HTR-8/SVneo (cell line): ENCODE data around the gene PTPRG.
"Not testable (repeated sequence)": the region's sequence is repeated elsewhere in the genome, so short reads cannot be mapped to it uniquely, and the experiment has no call there.

ENCODE experiments used
- DNase-seq: peaks from one replicate; pipeline ENCODE4 v3.0.0; 2011; ENCODE audit warnings: low spot score, mixed read lengths; ENCODE audit not compliant: insufficient read length
- FAIRE-seq: peaks from 2 replicates; lab custom pipeline; 2011; peaks lifted over from hg19 to GRCh38; lab: Jason Lieb, UNC

PTPRG gene

GRCh38 chr3:62007036-62007435 is 445.7 kb downstream of the PTPRG start:
- DNase-seq (no peak), FAIRE-seq (no peak)

DNA sequence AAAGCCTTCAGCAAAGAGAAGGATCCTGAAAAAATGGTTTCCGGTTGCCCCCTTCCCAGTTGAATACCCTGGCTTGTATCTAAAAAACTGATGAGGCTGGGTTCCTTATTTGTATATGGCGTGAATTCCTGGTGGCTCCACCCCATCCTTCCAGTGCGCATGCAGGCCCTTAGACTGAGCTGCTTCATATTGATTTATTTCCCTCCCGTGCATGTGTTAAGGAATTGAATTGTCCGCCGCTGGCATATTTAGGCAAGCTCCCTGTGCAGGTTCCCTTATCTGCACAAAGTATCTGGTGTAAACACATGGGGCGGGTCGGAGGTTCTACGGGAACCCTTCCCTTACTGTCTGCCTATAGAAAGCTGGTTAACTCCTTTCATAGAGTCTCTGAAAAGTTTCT is 449.6 kb downstream of the PTPRG start:
- DNase-seq: no peak
- FAIRE-seq: no peak

GRCh38 chr3:62011666-62012065 is 450.3 kb downstream of the PTPRG start:
- no peak for FAIRE-seq

DNA sequence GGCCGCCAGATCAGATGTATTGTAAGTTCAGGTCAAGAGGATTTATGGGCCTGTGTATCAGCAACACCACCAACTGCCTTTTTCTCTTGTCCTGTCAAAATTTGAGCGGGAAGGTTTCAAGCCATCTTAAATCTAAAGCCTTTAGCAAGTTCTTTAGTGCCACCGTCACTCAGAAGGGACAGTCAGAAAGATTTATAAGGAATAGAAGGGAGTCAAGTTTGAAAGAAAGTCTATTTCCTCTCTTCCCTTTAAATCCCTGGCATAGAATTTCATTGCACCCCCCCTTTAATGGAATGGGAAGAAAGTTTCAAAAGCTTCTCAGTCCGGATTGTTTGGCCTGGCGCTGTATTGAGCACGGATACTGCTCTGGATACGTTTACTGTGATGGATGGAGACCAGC is 452.6 kb downstream of the PTPRG start:
- DNase-seq (no peak), FAIRE-seq (no peak)

More at GRCh38 chr3:62011666-62012065, 450.3 kb downstream of the PTPRG start:
- DNase-seq: no peak

GRCh38 chr3:62015111-62015510 is 453.7 kb downstream of the PTPRG start:
- DNase-seq: no peak
- no peak for FAIRE-seq

DNA sequence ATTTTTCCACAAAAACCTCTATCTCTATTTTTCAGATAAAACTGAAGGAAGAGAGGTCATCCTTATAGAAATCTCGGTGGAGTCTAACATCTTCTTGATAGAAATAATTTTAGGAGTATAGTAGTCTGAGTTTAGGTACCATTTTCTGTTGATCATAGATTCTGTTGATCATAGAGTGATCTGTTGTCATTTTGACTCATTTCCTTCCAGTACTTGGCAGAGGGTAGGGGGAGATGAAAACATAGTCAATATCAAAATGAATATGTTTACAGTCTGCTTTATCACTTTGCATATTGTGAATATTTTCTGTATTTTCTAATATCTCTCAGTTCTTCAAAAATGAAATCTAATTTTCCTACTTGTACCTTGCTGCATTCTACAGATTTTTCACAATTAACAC is 458.5 kb downstream of the PTPRG start:
- FAIRE-seq (no peak), DNase-seq (no peak)

DNA sequence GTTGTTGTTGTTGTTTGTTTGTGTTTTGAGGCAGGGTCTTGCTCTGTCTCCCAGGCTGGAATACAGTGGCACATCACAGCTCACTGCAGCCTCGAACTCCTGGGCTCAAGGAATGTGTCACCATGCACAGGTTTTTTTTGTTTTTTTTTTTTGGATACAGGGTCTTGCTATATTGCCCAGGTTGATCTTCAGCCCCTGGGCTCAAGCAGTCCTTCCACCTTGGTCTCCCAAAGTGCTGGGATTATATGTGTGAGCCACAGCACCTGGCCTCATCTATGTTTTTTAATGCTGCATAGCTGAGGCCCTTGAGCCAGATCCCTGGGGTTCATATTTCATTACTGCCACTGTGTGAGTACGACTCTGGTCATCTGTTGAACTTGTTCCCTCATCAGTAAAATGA is 459.3 kb downstream of the PTPRG start:
- DNase-seq: no peak
- no peak for FAIRE-seq

DNA sequence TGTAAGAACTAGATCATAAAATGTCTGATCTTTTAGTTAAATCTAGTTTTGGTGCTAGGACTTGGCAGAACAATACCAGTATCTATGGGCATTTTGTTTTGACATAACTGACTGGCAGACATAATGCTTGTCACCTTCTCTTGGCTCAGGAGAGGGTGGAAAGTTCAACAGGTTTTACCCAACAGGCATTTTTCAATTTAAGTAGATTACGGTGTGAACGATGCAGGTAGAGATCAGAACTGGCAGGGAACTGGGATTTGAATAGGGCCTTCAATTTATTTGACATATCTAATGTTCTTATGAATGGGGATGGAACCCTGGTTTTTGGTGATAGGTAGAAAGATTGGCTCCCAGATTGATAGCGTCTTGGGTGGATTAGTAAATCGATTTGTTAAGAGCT is 460.9 kb downstream of the PTPRG start:
- DNase-seq (no peak), FAIRE-seq (no peak)

GRCh38 chr3:62024882-62025281 is 463.5 kb downstream of the PTPRG start:
- no peak for FAIRE-seq

GRCh38 chr3:62025913-62026312 is 464.5 kb downstream of the PTPRG start:
- FAIRE-seq: no peak
- DNase-seq: no peak

More at GRCh38 chr3:62024882-62025281, 463.5 kb downstream of the PTPRG start:
- DNase-seq: no peak

DNA sequence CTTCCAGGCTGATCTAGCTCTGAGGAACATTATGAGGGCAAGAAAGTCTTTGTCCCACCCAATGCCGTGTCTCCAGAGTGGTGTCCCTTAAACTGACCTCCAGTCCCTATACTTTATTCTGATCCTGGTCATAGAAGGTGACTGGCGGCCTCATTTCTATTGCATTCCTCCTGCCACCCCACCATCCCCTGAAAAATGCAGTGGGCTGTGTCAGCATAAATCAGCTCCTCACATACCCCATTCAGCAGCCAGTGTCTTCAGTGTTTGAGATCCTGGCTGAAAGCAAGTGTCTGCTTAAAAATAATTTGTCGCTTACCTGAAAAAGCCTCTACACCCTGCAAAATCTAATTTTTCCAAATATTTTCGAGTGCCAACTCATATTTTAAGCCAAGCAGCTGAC is 465.9 kb downstream of the PTPRG start:
- FAIRE-seq (no peak), DNase-seq (no peak)

DNA sequence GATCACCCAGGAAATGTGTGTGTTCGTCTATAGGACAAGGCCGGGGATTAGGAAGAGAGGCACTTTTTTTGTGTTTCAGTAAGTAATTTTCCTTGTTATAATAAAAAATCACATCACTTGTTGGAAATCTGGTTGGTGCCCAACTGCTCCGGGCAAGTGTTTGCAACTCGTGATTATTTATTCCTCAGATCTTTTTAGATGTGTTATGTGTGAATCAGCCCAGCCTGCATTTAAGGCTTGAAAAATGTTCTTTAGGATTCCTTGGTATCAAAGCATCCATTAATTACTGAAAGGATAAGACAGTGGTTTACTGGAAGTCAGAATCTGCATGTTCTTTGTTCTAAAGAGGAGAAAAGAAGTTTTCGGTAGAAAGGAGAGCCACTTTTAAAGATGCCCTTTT is 466.4 kb downstream of the PTPRG start:
- DNase-seq: no peak
- no peak for FAIRE-seq

DNA sequence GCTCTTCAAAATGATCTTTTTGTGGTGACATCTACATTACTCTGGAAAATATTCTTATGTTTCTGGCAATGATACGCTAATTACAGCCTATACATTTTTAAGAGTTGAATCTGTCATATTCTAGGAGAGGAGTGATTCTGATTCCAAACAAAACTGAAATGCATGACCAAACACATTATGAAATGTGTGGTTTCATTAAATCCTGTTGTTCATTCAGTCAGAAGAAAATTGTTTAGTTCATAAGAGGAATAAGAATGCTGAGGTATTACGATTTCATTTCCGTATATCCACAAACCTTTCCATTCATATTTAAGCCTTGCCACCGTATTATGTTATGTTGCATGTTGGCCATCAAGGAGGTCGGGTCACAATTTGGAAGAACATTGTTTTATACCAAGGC is 466.9 kb downstream of the PTPRG start:
- no peak for FAIRE-seq
- no peak for DNase-seq

- no peak for FAIRE-seq
These were observed 471.4 kb downstream of the PTPRG start for GRCh38 chr3:62032738-62033137.

GRCh38 chr3:62035402-62036057 is 474.2 kb downstream of the PTPRG start:
- DNase-seq (no peak), FAIRE-seq (no peak)

More at GRCh38 chr3:62032738-62033137, 471.4 kb downstream of the PTPRG start:
- DNase-seq: no peak

DNA sequence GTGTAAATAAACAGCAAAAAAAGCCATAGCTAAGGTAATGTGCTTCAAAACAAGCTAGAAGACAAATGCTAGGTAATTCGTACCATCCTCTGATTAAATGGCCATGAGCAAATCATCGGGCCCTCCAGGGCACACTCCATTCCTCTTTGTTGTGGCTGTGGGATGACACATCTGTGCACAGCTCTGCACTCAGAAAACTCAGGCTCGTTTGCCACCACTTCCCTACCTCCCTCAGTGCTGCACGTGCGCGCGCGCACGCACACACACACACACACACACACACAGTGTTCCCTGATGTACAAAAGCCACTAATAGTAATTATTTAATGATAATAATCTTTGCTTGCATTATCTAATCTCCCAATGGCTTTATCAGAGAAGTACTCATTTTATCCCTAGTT is 475.4 kb downstream of the PTPRG start:
- DNase-seq (no peak), FAIRE-seq (no peak)

- not testable (repeated sequence) for DNase-seq, FAIRE-seq
These were observed 477.4 kb downstream of the PTPRG start for GRCh38 chr3:62038798-62039197.

- FAIRE-seq (no peak), DNase-seq (no peak)
These were observed 478.2 kb downstream of the PTPRG start for GRCh38 chr3:62039586-62039985.

DNA sequence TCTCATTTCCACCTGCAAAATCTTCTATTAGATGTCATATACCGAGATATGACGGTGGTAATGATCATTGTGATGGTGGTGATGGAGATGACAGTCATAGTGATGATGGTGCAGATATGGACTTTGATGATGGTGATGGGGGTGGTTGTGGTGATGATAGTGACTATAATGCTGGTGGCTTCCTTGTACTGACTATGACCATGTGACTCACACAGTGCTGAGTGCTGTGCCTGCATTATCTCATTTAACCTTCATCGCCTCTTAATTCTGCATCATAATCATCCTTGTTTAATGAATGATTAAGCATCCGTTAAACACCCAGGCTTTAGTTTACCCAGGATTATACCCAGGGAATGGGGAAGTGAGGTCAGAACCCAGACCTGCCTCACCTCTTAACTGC is 480.3 kb downstream of the PTPRG start:
- DNase-seq (no peak), FAIRE-seq (no peak)

- FAIRE-seq (no peak), DNase-seq (no peak)
These were observed 483.6 kb downstream of the PTPRG start for GRCh38 chr3:62044874-62045411.

- DNase-seq: no peak
- FAIRE-seq: no peak
These were observed 485.0 kb downstream of the PTPRG start for GRCh38 chr3:62046326-62046725.

- DNase-seq (no peak), FAIRE-seq (no peak)
These were observed 487.2 kb downstream of the PTPRG start for GRCh38 chr3:62048577-62048976.
